Parathyroid adenoma (tissue), 2 donors: ENCODE data around the gene NETO2.
"Not testable (repeated sequence)": the region's sequence is repeated elsewhere in the genome, so short reads cannot be mapped to it uniquely, and the experiment has no call there.

ENCODE experiments used
- H2AFZ ChIP-seq: fragments of 300-600 bp; sonication (generic); one replicate; pipeline ENCODE4 v1.7.0; 2017; ENCODE audit warnings: antibody characterized with exemption, mild to moderate bottlenecking
- H3K27ac ChIP-seq: fragments of 300-600 bp; sonication (generic); one replicate; pipeline ENCODE4 v1.7.0; 2017
- H3K27me3 ChIP-seq: fragments of 300-600 bp; sonication (generic); one replicate; pipeline ENCODE4 v1.7.0; 2017; ENCODE audit warnings: low read length; ENCODE audit not compliant: control insufficient read depth, insufficient read depth
- H3K36me3 ChIP-seq: fragments of 300-600 bp; sonication (generic); one replicate; pipeline ENCODE4 v1.7.0; 2017; ENCODE audit warnings: low read length; ENCODE audit not compliant: control insufficient read depth, insufficient read depth
- H3K4me1 ChIP-seq: fragments of 300-600 bp; sonication (generic); one replicate; pipeline ENCODE4 v1.7.0; 2017; ENCODE audit warnings: control low read depth
- H3K4me2 ChIP-seq: fragments of 300-600 bp; sonication (generic); one replicate; pipeline ENCODE4 v1.7.0; 2017; ENCODE audit warnings: low read length
- H3K4me3 ChIP-seq: fragments of 300-600 bp; sonication (generic); one replicate; pipeline ENCODE4 v1.7.0; 2017; ENCODE audit warnings: low read depth, low read length
- H3K79me2 ChIP-seq: fragments of 300-600 bp; sonication (generic); one replicate; pipeline ENCODE4 v1.7.0; 2017; ENCODE audit warnings: control low read depth
- H3K9ac ChIP-seq: fragments of 300-600 bp; sonication (generic); one replicate; pipeline ENCODE4 v1.7.0; 2017; ENCODE audit warnings: mild to moderate bottlenecking
- H3K9me3 ChIP-seq: fragments of 300-600 bp; sonication (generic); one replicate; pipeline ENCODE4 v1.7.0; 2017; ENCODE audit warnings: low read length; ENCODE audit not compliant: control insufficient read depth
- CTCF ChIP-seq: fragments of 300-600 bp; sonication (generic); IDR thresholded peaks from one replicate; pipeline ENCODE4 v1.7.0; 2017; ENCODE audit warnings: antibody characterized with exemption, mild to moderate bottlenecking
- donor health status: primary hyperparathyroidism.

The NETO2 gene

GRCh38 chr16:47162670-47163420, 19.1 kb upstream of the NETO2 start:
- Histone ChIP-seq H3K79me2 (no peaks in the 10 kb centered on the region), H3K9me3 (no peaks in the 10 kb centered on the region)

GRCh38 chr16:47161464-47161863, 17.7 kb upstream of the NETO2 start:
- no peak for TF ChIP-seq CTCF
- Histone ChIP-seq H3K9me3 (no peaks in the 10 kb centered on the region), H3K27ac (no peak overlapping the region), H3K9ac (no peak overlapping the region), H2AFZ (no peak overlapping the region), H3K4me2 (no peak overlapping the region), H3K4me1 (no peaks in the 10 kb centered on the region), H3K4me3 (no peak overlapping the region), H3K36me3 (no peaks in the 10 kb centered on the region), H3K79me2 (no peaks in the 10 kb centered on the region), H3K27me3 (no peaks in the 10 kb centered on the region)

More at GRCh38 chr16:47162670-47163420, 19.1 kb upstream of the NETO2 start:
- Histone ChIP-seq H3K27me3 (no peaks in the 10 kb centered on the region), H3K9ac (no peak overlapping the region), H3K27ac (no peak overlapping the region), H3K4me3 (no peak overlapping the region), H3K4me1 (no peaks in the 10 kb centered on the region), H2AFZ (no peak overlapping the region), H3K4me2 (no peak overlapping the region), H3K36me3 (no peaks in the 10 kb centered on the region)
- TF ChIP-seq CTCF = no peak

- no peaks in the 10 kb centered on the region for H3K4me1 ChIP-seq
- H3K27me3 ChIP-seq = no peaks in the 10 kb centered on the region
- no peak overlapping the region for H3K27ac ChIP-seq
- H3K36me3 ChIP-seq = no peaks in the 10 kb centered on the region
- no peak overlapping the region for H3K4me3 ChIP-seq
- H2AFZ ChIP-seq = no peak overlapping the region
- H3K9ac ChIP-seq = no peak overlapping the region
- no peaks in the 10 kb centered on the region for H3K9me3 ChIP-seq
- H3K4me2 ChIP-seq = no peak overlapping the region
- no peaks in the 10 kb centered on the region for H3K79me2 ChIP-seq
- no peak for TF ChIP-seq CTCF
Measured at GRCh38 chr16:47160422-47160821, 16.7 kb upstream of the NETO2 start.

GRCh38 chr16:47158992-47159391, 15.2 kb upstream of the NETO2 start:
- Histone ChIP-seq H2AFZ (no peak overlapping the region), H3K9me3 (no peaks in the 10 kb centered on the region), H3K4me3 (no peak overlapping the region), H3K79me2 (no peaks in the 10 kb centered on the region), H3K27ac (no peak overlapping the region), H3K9ac (no peak overlapping the region), H3K36me3 (no peaks in the 10 kb centered on the region), H3K27me3 (no peaks in the 10 kb centered on the region), H3K4me2 (no peak overlapping the region), H3K4me1 (no peaks in the 10 kb centered on the region)
- no peak for TF ChIP-seq CTCF

GRCh38 chr16:47156680-47157215, 13.0 kb upstream of the NETO2 start:
- H3K4me2 ChIP-seq = no peak overlapping the region
- H3K27ac ChIP-seq = no peak overlapping the region
- no peak overlapping the region for H2AFZ ChIP-seq
- H3K4me3 ChIP-seq = no peak overlapping the region
- no peak for TF ChIP-seq CTCF
- no peaks in the 10 kb centered on the region for H3K27me3 ChIP-seq
- H3K9ac ChIP-seq = no peak overlapping the region
- H3K79me2 ChIP-seq = no peaks in the 10 kb centered on the region
- H3K36me3 ChIP-seq = no peaks in the 10 kb centered on the region
- H3K9me3 ChIP-seq = no peaks in the 10 kb centered on the region
- no peaks in the 10 kb centered on the region for H3K4me1 ChIP-seq

GRCh38 chr16:47152501-47152900, 8.8 kb upstream of the NETO2 start:
- not testable (repeated sequence) for H3K4me2 ChIP-seq, H3K4me3 ChIP-seq, H3K9me3 ChIP-seq, H3K4me1 ChIP-seq, H3K27me3 ChIP-seq, H3K9ac ChIP-seq, H2AFZ ChIP-seq, H3K27ac ChIP-seq, H3K79me2 ChIP-seq, H3K36me3 ChIP-seq
